ENCODE results near the gene TMEM50B.
"Not testable (repeated sequence)": the region's sequence is repeated elsewhere in the genome, so short reads cannot be mapped to it uniquely, and the experiment has no call there.

DNA sequence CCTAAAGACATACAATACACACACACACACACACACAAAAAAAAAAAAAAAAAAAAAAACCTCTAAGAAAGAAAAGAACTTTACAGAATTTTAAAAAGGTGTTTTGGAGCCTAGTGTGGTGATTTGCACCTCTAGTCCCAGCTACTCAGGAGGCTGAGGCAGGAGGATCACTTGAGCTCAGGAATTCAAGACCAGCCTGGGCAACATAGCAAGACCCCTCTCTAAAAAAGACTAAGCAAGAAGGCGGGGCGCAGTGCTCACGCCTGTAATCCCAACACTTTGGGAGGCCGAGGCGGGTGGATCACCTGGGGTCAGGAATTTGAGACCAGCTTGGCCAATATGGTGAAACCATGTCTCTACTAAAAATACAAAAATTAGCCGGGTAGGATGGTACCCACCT lies 33.2 kb downstream of the TMEM50B start:
- TF ChIP-seq, protein P1, sequence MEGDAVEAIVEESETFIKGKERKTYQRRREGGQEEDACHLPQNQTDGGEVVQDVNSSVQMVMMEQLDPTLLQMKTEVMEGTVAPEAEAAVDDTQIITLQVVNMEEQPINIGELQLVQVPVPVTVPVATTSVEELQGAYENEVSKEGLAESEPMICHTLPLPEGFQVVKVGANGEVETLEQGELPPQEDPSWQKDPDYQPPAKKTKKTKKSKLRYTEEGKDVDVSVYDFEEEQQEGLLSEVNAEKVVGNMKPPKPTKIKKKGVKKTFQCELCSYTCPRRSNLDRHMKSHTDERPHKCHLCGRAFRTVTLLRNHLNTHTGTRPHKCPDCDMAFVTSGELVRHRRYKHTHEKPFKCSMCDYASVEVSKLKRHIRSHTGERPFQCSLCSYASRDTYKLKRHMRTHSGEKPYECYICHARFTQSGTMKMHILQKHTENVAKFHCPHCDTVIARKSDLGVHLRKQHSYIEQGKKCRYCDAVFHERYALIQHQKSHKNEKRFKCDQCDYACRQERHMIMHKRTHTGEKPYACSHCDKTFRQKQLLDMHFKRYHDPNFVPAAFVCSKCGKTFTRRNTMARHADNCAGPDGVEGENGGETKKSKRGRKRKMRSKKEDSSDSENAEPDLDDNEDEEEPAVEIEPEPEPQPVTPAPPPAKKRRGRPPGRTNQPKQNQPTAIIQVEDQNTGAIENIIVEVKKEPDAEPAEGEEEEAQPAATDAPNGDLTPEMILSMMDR (IDR thresholded peaks at IDR 0.05; ENCODE audit: low read length), result not testable (repeated sequence)
- not testable (repeated sequence) for TF ChIP-seq EZH2 (IDR thresholded peaks at IDR 0.05; ENCODE audit: borderline replicate concordance, low read length)

Measured in OCI-LY1 (cell line).